CD4-positive, alpha-beta T cell treated with Interleukin-2 at 100 ng/mL for 4 hours (primary cell): ENCODE data around the gene FGD3.
"Not testable (repeated sequence)": the region's sequence is repeated elsewhere in the genome, so short reads cannot be mapped to it uniquely, and the experiment has no call there.

Experiments used
- DNase-seq: peaks from one replicate; pipeline ENCODE4 v3.0.0-alpha.2; 2020; ENCODE audit warnings: low spot score

The FGD3 gene

DNA sequence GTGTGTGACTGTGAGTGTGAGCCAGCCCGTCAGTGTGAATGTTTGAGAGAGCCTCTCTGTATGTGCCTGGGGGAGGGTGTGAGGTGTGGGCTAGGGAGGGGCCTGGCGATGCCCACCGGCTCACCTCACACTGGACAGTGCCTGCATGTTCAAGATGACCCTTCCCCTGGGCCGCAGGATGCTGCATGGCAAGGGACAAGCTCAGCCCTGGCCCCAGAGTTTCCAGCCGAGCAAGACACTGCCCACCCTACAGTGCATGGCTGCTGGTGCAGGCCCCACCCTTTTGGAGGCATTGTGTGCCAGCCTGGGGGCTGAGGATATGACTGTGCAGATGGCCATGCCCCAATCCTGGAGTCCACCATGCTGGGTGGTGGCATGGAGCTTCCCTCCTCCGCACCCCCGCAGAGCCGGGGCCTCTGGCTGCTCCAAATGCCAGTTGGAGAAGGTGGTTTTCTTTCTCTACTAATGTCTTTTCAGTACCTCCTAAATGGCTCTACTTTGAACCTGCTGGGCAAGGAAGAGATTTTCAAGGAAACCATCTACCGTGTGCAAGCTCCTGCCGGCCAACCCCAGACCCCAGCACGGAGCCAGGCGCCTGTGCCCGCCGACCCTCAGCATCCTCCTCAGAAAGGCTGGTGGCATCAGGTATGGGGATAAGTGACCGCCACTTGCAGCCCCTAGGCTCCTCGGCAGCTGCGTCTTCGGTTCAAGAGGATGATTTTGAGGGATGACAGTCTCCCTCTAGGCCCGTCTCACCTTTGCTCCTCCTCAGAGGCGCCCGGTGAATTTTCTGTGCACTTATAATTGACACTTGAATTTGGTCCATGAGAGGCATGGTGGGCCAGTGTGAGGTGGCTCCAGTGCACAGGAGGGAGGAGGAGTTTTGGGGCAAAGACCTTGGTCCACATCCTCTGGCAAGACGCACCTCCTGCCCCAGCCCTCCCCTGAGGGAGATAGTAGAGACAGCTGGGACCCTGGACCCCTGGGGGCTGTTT, 27.7 kb downstream of the FGD3 start:
- no peak for DNase-seq

DNA sequence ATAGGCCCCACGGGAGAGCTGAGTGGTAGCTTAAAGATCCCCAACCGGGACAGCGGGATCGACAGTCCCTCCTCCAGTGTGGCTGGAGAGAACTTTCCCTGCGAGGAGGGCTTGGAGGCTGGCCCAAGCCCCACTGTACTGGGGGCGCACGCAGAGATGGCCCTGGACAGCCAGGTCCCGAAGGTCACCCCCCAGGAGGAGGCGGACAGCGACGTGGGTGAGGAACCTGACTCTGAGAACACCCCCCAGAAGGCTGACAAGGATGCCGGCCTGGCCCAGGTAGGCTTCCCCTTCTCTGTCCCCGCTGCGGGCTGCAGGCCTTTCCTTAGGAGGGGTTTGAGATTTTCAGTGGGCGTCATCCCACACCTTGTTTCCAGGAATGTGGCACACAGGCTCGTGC, 29.1 kb downstream of the FGD3 start:
- no peak for DNase-seq

DNA sequence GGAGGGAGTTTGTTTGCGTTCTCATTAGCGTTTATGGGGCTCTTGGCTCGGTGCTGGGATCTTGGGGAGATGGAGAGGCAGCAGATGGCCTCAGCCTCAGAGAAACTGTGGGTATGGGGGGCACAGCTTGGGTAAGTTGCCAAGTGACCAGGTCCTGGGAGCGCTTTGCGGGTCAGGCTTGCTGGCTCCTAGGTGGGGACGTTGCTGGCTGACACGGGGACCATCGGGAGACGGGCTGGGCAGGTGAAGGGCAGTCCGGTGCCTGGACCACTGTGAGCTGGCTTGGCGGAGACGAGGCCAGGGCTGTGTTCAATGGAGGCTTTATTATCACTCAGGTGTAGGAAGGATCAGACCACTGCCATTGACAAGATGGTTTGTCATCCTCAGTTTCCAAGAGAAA, 30.0 kb downstream of the FGD3 start:
- DNase-seq = no peak

DNA sequence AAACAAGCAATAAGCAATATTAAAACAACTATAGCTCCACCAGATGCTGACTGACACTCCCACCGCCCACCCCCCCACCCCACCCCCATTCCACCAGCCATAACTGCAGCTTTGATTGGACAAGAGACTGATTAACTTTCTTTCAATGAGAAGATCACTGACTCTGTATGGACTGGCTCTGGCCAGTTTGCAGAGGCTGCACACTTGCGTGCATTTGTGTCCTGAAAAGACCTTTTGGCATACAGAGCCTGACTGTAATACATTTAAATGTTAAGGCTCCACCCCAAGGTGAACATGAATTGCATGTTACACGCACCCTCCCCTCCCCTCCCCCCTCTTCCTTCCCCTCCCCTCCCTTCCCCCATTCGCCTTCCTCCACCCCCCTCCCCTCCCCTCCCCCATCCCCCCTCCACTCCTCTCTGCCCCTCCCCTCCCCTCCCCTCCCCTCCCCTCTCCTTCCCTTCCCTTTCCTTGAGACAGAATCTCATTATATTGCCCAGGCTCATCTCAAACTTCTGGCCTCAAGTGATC, 31.1 kb downstream of the FGD3 start:
- no peak for DNase-seq

GRCh38 chr9:92979283-92980056, 32.1 kb downstream of the FGD3 start:
- DNase-seq = peak; percentile 53

GRCh38 chr9:92980085-92980745, 32.9 kb downstream of the FGD3 start:
- DNase-seq = peak; percentile 33

GRCh38 chr9:92982130-92982529, 34.8 kb downstream of the FGD3 start:
- no peak for DNase-seq

GRCh38 chr9:92983984-92984589, 36.8 kb downstream of the FGD3 start:
- no peak for DNase-seq

- no peak for DNase-seq
These were observed 37.7 kb downstream of the FGD3 start for GRCh38 chr9:92984976-92985375.

GRCh38 chr9:92986176-92987119, 39.1 kb downstream of the FGD3 start:
- DNase-seq = peak; percentile 77

DNA sequence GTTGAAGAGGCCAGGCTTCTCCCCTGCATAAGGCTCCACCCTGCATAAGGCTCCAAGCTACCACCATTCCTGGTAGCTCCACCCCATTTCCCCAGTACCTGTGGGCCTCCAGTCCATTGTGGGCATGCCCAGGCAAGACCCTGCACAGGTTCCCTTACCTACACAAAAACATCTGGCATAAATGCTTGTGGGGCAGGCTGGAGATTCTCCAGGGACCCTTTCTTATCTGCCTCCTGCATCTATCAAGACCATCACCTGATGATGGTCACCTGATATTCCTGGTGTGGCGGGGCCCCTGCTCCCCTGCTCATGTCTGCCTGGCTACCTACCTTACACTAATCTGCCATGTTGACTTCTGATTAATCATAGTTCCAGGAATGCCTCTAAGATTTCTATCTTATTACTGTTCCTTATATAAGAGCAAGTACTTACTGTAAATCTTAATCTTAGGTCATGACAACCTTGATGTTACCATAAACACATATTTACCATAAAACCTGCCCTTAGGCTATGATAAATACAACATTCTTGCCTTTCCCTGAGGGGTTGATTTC, 41.0 kb downstream of the FGD3 start:
- DNase-seq = peak; percentile 57

DNA sequence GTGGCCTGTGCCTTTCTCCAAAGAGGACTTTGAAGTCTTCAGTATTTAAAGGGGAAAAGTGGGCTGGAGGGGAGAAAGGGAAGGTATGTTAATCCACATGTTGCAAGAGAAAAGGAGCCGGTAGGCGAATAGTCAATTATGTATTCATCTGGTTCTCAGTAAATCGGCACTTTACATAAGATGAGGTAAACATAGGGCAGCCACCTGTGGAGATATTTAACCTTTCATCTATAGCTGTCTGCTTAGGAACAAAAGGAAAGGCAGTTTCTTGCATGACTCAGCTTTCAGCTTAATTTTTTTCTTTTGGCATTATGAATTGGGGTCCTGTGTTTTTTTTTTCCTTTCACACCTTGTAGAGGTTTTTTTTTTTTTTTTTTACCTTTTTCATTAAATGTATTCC, 42.2 kb downstream of the FGD3 start:
- DNase-seq = peak; percentile 65

DNA sequence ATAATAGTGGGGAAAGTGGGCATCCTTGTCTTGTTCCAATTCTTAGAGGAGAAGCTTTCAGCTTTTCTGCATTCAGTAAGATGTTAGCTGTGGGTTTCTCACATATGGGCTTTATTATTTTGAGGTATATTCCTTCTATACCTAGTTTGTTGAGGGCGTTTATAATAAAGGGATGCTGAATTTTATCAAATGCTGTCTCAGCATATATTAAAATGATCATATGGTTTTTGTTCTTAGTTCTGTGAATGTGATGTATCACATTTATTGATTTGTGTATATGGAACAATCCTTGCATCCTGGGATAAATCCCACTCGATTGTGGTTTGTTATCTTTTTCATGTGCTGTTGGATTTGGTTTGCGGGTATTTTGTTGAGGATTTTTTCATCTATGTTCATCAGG, 43.1 kb downstream of the FGD3 start:
- DNase-seq = no peak

DNA sequence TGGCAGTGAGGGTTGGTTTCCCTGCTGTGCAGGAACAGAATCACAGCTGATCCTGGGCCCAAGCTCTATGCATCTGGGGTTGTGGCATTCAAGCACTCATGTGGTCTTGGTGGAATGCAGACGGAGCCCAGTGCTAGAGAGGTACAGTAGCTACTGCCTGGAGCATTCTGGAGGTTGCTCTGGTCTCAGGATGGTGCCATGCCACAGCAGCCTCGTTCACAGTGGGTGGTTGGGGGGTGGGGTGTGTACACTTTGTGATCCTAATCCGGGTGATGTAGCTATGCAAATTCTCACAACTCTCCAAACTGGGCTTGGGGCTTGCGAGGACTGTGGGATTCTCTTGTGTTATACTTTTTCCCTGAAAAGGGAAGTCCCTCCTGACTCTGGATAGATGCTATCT, 45.2 kb downstream of the FGD3 start:
- DNase-seq = no peak

- DNase-seq = not testable (repeated sequence)
These were observed 51.5 kb downstream of the FGD3 start for GRCh38 chr9:92998871-92999270.

- DNase-seq = peak; percentile 26
These were observed 53.7 kb downstream of the FGD3 start for GRCh38 chr9:93001031-93001430.

- DNase-seq = no peak
These were observed 55.4 kb downstream of the FGD3 start for GRCh38 chr9:93002700-93003099.

GRCh38 chr9:93003552-93004407, 56.5 kb downstream of the FGD3 start:
- peak; percentile 77 for DNase-seq

DNA sequence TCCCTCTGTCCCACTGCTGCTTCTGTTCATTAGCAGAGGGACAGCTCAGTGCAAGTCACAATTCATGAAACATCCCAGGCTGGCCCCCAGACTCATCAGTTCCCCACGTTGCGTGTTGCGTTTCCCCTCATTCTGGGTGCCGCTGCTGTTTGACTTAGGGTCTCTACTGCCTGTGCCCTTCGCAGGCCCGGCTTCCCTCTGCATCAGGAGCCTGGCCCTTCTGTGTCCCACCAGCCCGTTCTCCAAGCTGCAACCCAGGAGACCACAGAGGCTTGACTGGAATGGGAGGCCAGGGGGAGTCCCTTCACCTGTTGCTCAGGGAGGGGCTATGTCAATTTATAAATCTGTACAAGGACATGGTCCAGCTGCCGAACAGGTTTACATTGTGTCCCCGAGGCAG, 57.2 kb downstream of the FGD3 start:
- no peak for DNase-seq
